Mucosa of rectum (tissue), 2 donors: ENCODE results near the gene C11orf86.

Source experiments
- H3K27ac ChIP-seq, 2 donors: one replicate each; pipeline ENCODE4 v1.7.0; 2013; ENCODE audit warnings: inconsistent platforms in 2 of 2, low read depth in 2 of 2, low read length in 2 of 2
- H3K27me3 ChIP-seq, 2 donors: one replicate each; pipeline ENCODE4 v1.7.0; 2013; ENCODE audit warnings: low read length in 2 of 2; ENCODE audit not compliant: control insufficient read depth in 2 of 2, insufficient read depth in 2 of 2
- H3K36me3 ChIP-seq, 2 donors: one replicate each; pipeline ENCODE4 v1.7.0; 2013; ENCODE audit warnings: low read length in 2 of 2; ENCODE audit not compliant: control insufficient read depth in 2 of 2, insufficient read depth in 2 of 2
- H3K4me1 ChIP-seq, 2 donors: one replicate each; pipeline ENCODE4 v1.7.0; 2013; ENCODE audit warnings: low read length in 2 of 2, mild to moderate bottlenecking in 1 of 2; ENCODE audit not compliant: control insufficient read depth in 2 of 2, insufficient read depth in 2 of 2
- H3K4me3 ChIP-seq, 2 donors: one replicate each; pipeline ENCODE4 v1.7.0; 2013; ENCODE audit warnings: low read length in 2 of 2
- H3K9ac ChIP-seq, 2 donors: one replicate each; pipeline ENCODE4 v1.7.0; 2013; ENCODE audit warnings: low read length in 2 of 2, low read depth in 1 of 2, mild to moderate bottlenecking in 1 of 2
- H3K9me3 ChIP-seq, 2 donors: one replicate each; pipeline ENCODE4 v1.7.0; 2013; ENCODE audit warnings: low read length in 2 of 2; ENCODE audit not compliant: control insufficient read depth in 2 of 2
- donor health status: healthy.
- donor health status: Normal muscosa, but diverticular disease.

Gene C11orf86

GRCh38 chr11:66966351-66966750 lies 8.8 kb upstream of the C11orf86 start:
- no peak overlapping the region for H3K9ac ChIP-seq
- no peak overlapping the region for H3K4me3 ChIP-seq
- no peaks in the 10 kb centered on the region for H3K36me3 ChIP-seq

GRCh38 chr11:66967670-66968425 lies 7.3 kb upstream of the C11orf86 start:
- Histone ChIP-seq H3K4me1 (peaks cover 0 to 14% of the 10 kb centered on the region in 2 donors), H3K27ac (peak overlapping the region; percentile 23 to 66), H3K9me3 (no peaks in the 10 kb centered on the region), H3K27me3 (no peaks in the 10 kb centered on the region), H3K4me3 (no peak overlapping the region), H3K9ac (no peak overlapping the region), H3K36me3 (no peaks in the 10 kb centered on the region)

More at GRCh38 chr11:66966351-66966750, 8.8 kb upstream of the C11orf86 start:
- Histone ChIP-seq H3K4me1 (peaks cover 0 to 14% of the 10 kb centered on the region in 2 donors), H3K27ac (no peak overlapping the region), H3K9me3 (no peaks in the 10 kb centered on the region), H3K27me3 (no peaks in the 10 kb centered on the region)

GRCh38 chr11:66969584-66970225 lies 5.4 kb upstream of the C11orf86 start:
- Histone ChIP-seq H3K9ac (no peak overlapping the region), H3K4me3 (no peak overlapping the region), H3K27ac (peak overlapping the region in 1 of 2 donors; percentile 18)

GRCh38 chr11:66970371-66970806 lies 4.7 kb upstream of the C11orf86 start:
- Histone ChIP-seq H3K36me3 (no peaks in the 10 kb centered on the region), H3K27ac (peak overlapping the region; percentile 29 to 65), H3K9me3 (no peaks in the 10 kb centered on the region), H3K4me3 (no peak overlapping the region), H3K4me1 (peaks cover 0 to 14% of the 10 kb centered on the region in 2 donors), H3K9ac (no peak overlapping the region), H3K27me3 (no peaks in the 10 kb centered on the region)

More at GRCh38 chr11:66969584-66970225, 5.4 kb upstream of the C11orf86 start:
- Histone ChIP-seq H3K9me3 (no peaks in the 10 kb centered on the region), H3K36me3 (no peaks in the 10 kb centered on the region), H3K27me3 (no peaks in the 10 kb centered on the region), H3K4me1 (peaks cover 0 to 14% of the 10 kb centered on the region in 2 donors)

GRCh38 chr11:66970807-66971442 lies 4.2 kb upstream of the C11orf86 start:
- H3K9me3 ChIP-seq, result no peaks in the 10 kb centered on the region
- no peak overlapping the region for H3K9ac ChIP-seq
- no peaks in the 10 kb centered on the region for H3K36me3 ChIP-seq

GRCh38 chr11:66971488-66971887 lies 3.6 kb upstream of the C11orf86 start:
- no peak overlapping the region for H3K9ac ChIP-seq

More at GRCh38 chr11:66970807-66971442, 4.2 kb upstream of the C11orf86 start:
- Histone ChIP-seq H3K4me3 (no peak overlapping the region), H3K27me3 (no peaks in the 10 kb centered on the region), H3K4me1 (peaks cover 0 to 14% of the 10 kb centered on the region in 2 donors), H3K27ac (peak overlapping the region; percentile 65 to 70)

GRCh38 chr11:66973956-66974580 lies 1.0 kb upstream of the C11orf86 start:
- Histone ChIP-seq H3K27me3 (no peaks in the 10 kb centered on the region), H3K4me1 (peaks cover 0 to 7% of the 10 kb centered on the region in 2 donors), H3K27ac (no peak overlapping the region), H3K36me3 (no peaks in the 10 kb centered on the region), H3K9ac (no peak overlapping the region), H3K9me3 (no peaks in the 10 kb centered on the region), H3K4me3 (no peak overlapping the region)

More at GRCh38 chr11:66971488-66971887, 3.6 kb upstream of the C11orf86 start:
- Histone ChIP-seq H3K36me3 (no peaks in the 10 kb centered on the region), H3K27me3 (no peaks in the 10 kb centered on the region), H3K4me1 (peaks cover 0 to 14% of the 10 kb centered on the region in 2 donors), H3K4me3 (no peak overlapping the region), H3K9me3 (no peaks in the 10 kb centered on the region), H3K27ac (peak overlapping the region; percentile 35 to 70)

GRCh38 chr11:66975405-66976027 lies 412 bp downstream of the C11orf86 start:
- peak overlapping the region in 1 of 2 donors; percentile 9 for H3K9ac ChIP-seq
- H3K9me3 ChIP-seq, result no peaks in the 10 kb centered on the region
- H3K27me3 ChIP-seq, result no peaks in the 10 kb centered on the region
- H3K4me3 ChIP-seq, result peak overlapping the region; percentile 8 to 54
- peak overlapping the region; percentile 7 to 58 for H3K27ac ChIP-seq
- no peaks in the 10 kb centered on the region for H3K36me3 ChIP-seq
- peaks cover 0 to 5% of the 10 kb centered on the region in 2 donors for H3K4me1 ChIP-seq

- peak overlapping the region in 1 of 2 donors; percentile 7 for H3K27ac ChIP-seq
- H3K36me3 ChIP-seq, result no peaks in the 10 kb centered on the region
- no peaks in the 10 kb centered on the region for H3K27me3 ChIP-seq
- peaks cover 0 to 3% of the 10 kb centered on the region in 2 donors for H3K4me1 ChIP-seq
- H3K4me3 ChIP-seq, result peak overlapping the region; percentile 14 to 54
- H3K9me3 ChIP-seq, result no peaks in the 10 kb centered on the region
- H3K9ac ChIP-seq, result peak overlapping the region in 1 of 2 donors; percentile 9
Observed at GRCh38 chr11:66976028-66976467, 944 bp downstream of the C11orf86 start.
